Body of pancreas (tissue), 4 donors: Measurements from ENCODE around the gene TEDDM1.

Experiments
- POLR2A ChIP-seq, 3 donors: fragments of 450-650 bp; IDR thresholded peaks; one replicate each; pipeline ENCODE4 v1.6.1; 2016; ENCODE audit warnings: antibody characterized with exemption in 3 of 3, mild to moderate bottlenecking in 2 of 3
- TF ChIP-seq, protein P1 (sequence below), 7 experiments: fragments of 450-650 bp in 4 of 7; fragments of 200-600 bp in 3 of 7; sonication (generic) in 3 of 7; IDR thresholded peaks; one replicate each; pipeline ENCODE4 v1.5.1; 2016 to 2019; ENCODE audit warnings: antibody characterized with exemption in 7 of 7

DNA sequence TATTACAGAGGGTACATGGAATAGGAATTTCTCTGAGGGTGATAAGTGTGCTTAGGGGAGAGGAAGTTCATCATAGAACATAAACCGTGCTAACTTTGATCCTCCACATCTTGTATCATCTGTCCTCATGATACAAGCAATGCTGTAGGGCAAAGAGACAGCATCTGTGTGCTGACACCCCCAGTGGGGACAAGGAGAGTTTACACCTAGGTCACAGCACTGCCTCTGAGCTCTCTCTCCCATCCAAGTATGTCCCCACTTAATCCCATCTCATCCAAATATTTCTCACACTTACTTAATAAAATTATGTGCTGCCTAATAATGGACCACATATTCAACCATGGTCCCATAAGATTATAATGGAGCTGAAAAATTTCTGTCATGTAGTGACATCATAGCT lies 4.3 kb upstream of the TEDDM1 start:
- TF ChIP-seq, protein P1, sequence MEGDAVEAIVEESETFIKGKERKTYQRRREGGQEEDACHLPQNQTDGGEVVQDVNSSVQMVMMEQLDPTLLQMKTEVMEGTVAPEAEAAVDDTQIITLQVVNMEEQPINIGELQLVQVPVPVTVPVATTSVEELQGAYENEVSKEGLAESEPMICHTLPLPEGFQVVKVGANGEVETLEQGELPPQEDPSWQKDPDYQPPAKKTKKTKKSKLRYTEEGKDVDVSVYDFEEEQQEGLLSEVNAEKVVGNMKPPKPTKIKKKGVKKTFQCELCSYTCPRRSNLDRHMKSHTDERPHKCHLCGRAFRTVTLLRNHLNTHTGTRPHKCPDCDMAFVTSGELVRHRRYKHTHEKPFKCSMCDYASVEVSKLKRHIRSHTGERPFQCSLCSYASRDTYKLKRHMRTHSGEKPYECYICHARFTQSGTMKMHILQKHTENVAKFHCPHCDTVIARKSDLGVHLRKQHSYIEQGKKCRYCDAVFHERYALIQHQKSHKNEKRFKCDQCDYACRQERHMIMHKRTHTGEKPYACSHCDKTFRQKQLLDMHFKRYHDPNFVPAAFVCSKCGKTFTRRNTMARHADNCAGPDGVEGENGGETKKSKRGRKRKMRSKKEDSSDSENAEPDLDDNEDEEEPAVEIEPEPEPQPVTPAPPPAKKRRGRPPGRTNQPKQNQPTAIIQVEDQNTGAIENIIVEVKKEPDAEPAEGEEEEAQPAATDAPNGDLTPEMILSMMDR (IDR thresholded peaks at IDR 0.05): no peak
- no peak for TF ChIP-seq POLR2A (IDR thresholded peaks at IDR 0.05)
